Mucosa of descending colon (tissue), 3 donors: ENCODE data around the gene MSI2. TPM values are rescaled to one million over a fixed set of nuclear protein-coding genes. Genes with fewer than 3 reads are reported as not detected.

Source experiments
- ATAC-seq: fragments of 200-7000 bp; cut with Tn5 transposase; one replicate; pipeline ENCODE4 v1.9.1; 2020; ENCODE audit warnings: mild to moderate bottlenecking, moderate library complexity
- DNase-seq, 3 donors: peaks; one replicate each; pipeline ENCODE4 v3.0.0-alpha.2; 2020
- H3K36me3 ChIP-seq: fragments of 200-600 bp; one replicate; pipeline ENCODE4 v1.8.0; 2021; ENCODE audit warnings: low read depth, mild to moderate bottlenecking
- H3K4me1 ChIP-seq: fragments of 200-600 bp; one replicate; pipeline ENCODE4 v1.8.0; 2021; ENCODE audit warnings: low read depth, mild to moderate bottlenecking
- H3K4me3 ChIP-seq: fragments of 200-600 bp; one replicate; pipeline ENCODE4 v1.8.0; 2021; ENCODE audit warnings: mild to moderate bottlenecking
- H3K9me3 ChIP-seq: fragments of 200-600 bp; one replicate; pipeline ENCODE4 v1.8.0; 2021; ENCODE audit warnings: mild to moderate bottlenecking
- CTCF ChIP-seq: fragments of 200-600 bp; IDR thresholded peaks from one replicate; pipeline ENCODE4 v1.8.0; 2022; ENCODE audit warnings: antibody characterized with exemption, mild to moderate bottlenecking
- intact Hi-C, 2 donors: fragments of 100-400 bp; cut with DNase I in 1 of 2; cut with micrococcal nuclease in 1 of 2; formaldehyde crosslinking; loops; one replicate each; pipeline versions ENCODE4 v1.11.0 to v1.11.1; 2022; cut with DNase I, micrococcal nuclease
- total RNA-seq, 3 donors: library from RNA; stranded (reverse); fragmentation: NEBNext Ultra II Directional in 2 of 3; extraction: Animal tissue kit (Norgen Biotek cat#: 25700) in 2 of 3; gene quantifications; one replicate each; pipeline versions ENCODE4 v1.2.1 to v1.2.4, GENCODE V29; 2021 to 2023
- donor health status: DM: no; HTN: no; CAD: no; lungs with moderate emphysema.
- donor health status: DM: no; HTN: no; CAD: no.
- donor health status: DM: no; HTN: yes; CAD: no.

Gene MSI2
- total RNA-seq, 3 donors from 2014 or later, result 60.0 to 72.6 (median 65.7) TPM

DNA sequence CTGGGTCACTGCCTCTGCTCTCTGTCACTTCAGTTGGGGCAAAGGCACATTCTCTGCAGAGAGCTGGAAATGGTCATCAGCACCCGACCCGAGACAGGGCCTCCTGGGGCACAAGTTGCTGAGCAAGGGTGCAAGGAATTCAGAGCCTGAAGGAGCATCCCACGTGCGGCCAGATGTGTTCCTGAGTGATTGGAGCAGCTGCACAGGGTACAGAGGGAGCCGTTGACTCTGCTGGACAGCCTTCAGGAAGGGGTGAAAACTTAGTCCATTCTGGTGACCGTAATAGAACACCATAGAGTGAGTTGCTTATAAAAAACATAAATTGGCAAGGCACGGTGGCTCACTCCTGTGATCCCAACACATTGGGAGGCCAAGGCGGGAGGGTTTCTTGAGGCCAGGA, 382.0 kb downstream of the MSI2 start:
- intact Hi-C loops, result no loop called here
- no peak overlapping the region for H3K4me3 ChIP-seq
- H3K36me3 ChIP-seq, result no peaks in the 10 kb centered on the region
- DNase-seq (no peak), ATAC-seq (no peak)
- no peak for TF ChIP-seq CTCF
- no peaks in the 10 kb centered on the region for H3K4me1 ChIP-seq
- no peaks in the 10 kb centered on the region for H3K9me3 ChIP-seq

DNA sequence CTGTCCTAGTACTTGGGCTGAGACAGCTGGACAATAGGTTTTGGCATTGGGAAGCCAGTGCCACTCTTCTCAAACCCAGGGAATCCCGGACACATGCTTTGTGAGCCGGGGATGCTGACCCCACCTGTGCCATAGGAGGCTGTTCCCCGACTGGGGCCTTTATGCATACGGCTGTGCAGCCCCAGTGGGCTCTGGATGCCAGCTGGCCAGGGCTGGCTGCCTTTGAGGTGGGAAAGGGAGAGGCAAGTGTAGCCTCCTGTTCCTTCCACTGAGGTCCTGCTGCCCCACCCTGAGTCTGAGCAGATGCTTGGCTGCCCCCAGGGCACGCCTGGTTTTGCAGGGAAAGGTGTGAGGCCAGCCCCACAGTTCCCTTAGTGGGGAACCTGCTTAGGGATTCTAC, 383.1 kb downstream of the MSI2 start:
- H3K9me3 ChIP-seq, result no peaks in the 10 kb centered on the region
- H3K4me3 ChIP-seq, result no peak overlapping the region
- no peaks in the 10 kb centered on the region for H3K4me1 ChIP-seq
- DNase-seq (no peak), ATAC-seq (no peak)
- no peak for TF ChIP-seq CTCF
- intact Hi-C loops, result no loop called here
- H3K36me3 ChIP-seq, result no peaks in the 10 kb centered on the region

GRCh38 chr17:57640079-57640478, 383.8 kb downstream of the MSI2 start:
- ATAC-seq (no peak), DNase-seq (no peak)
- TF ChIP-seq CTCF, result no peak
- H3K4me1 ChIP-seq, result no peaks in the 10 kb centered on the region
- no peak overlapping the region for H3K4me3 ChIP-seq
- no peaks in the 10 kb centered on the region for H3K9me3 ChIP-seq
- no peaks in the 10 kb centered on the region for H3K36me3 ChIP-seq
- intact Hi-C loops, result no loop called here

- no peak overlapping the region for H3K4me3 ChIP-seq
- TF ChIP-seq CTCF, result no peak
- DNase-seq (no peak), ATAC-seq (no peak)
- no peaks in the 10 kb centered on the region for H3K9me3 ChIP-seq
- intact Hi-C loops, result no loop called here
- no peaks in the 10 kb centered on the region for H3K36me3 ChIP-seq
- no peaks in the 10 kb centered on the region for H3K4me1 ChIP-seq
Observed at GRCh38 chr17:57641761-57642160, 385.4 kb downstream of the MSI2 start.

DNA sequence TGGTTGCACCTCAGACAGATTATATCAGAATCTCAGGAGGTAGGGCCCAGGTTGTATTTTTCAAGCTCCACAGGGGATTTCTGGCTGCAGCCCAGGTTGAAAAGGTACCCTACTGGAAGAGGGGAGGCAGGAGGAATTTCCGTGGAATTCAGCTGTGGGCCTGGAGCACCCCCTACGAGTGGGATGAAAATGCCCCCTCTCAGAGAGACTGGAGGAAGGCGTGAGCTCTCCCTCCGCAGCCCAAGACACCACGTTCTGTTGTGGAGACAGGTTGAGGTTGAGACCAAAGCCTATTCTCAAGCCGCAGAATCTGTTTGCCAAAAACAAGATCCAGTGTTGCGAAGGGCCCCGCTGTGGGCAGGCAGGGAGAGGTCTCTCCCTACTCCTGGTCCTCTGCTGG, 386.7 kb downstream of the MSI2 start:
- DNase-seq, result no peak
- H3K4me1 ChIP-seq, result no peaks in the 10 kb centered on the region

More for the DNA sequence above, 386.7 kb downstream of the MSI2 start:
- intact Hi-C loops, result no loop called here
- no peak for TF ChIP-seq CTCF
- H3K9me3 ChIP-seq, result no peaks in the 10 kb centered on the region
- H3K4me3 ChIP-seq, result no peak overlapping the region
- ATAC-seq, result no peak
- no peaks in the 10 kb centered on the region for H3K36me3 ChIP-seq
